Fibroblast of lung (primary cell): ENCODE data around the gene SLC22A7.

Experiments
- CTCF ChIP-seq, 2 donors: IDR thresholded peaks in 1 of 2; conservative IDR thresholded peaks in 1 of 2; 1 replicate in 1 of 2; 2 replicates in 1 of 2; pipeline ENCODE4 v1.5.1; 2011 to 2012; ENCODE audit warnings: low read length in 2 of 2, control low read depth in 1 of 2, inconsistent platforms in 1 of 2, low read depth in 1 of 2, mild to moderate bottlenecking in 1 of 2
- EZH2 ChIP-seq: IDR thresholded peaks from 2 replicates; pipeline ENCODE4 v1.5.1; 2012; ENCODE audit warnings: low read length, control low read depth, mild to moderate bottlenecking; ENCODE audit errors: missing control alignments

GRCh38 chr6:43297644-43298564 is at the start of gene SLC22A7:
- TF ChIP-seq CTCF (conservative IDR thresholded peaks at IDR 0.05 in 1 of 2, IDR thresholded peaks at IDR 0.05 in 1 of 2; ENCODE audit: low read depth in 1 of 2, low read length in 2 of 2): no peak
- no peak for TF ChIP-seq EZH2
